ENCODE measurements around the gene PCDHB14.

DNA sequence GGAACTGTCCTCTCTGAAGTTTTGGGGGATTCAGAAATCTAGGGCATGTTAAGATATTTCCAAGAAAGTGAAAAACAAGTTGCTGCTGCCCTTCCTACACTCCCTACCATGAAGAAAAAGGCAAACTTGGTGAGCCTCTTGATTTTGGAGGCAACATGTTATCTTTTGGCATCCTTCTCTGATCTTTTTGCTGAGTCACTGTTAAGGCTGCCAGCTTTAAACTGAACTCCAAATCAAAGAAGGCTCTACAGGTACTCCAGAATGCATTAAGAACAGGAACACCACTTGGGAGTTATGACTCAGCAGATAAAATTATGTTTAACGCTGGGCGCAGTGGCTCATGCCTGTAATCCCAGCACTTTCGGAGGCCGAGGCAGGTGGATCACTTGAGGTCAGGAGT lies 46.1 kb downstream of the PCDHB14 start:
- TF ChIP-seq, protein P1, sequence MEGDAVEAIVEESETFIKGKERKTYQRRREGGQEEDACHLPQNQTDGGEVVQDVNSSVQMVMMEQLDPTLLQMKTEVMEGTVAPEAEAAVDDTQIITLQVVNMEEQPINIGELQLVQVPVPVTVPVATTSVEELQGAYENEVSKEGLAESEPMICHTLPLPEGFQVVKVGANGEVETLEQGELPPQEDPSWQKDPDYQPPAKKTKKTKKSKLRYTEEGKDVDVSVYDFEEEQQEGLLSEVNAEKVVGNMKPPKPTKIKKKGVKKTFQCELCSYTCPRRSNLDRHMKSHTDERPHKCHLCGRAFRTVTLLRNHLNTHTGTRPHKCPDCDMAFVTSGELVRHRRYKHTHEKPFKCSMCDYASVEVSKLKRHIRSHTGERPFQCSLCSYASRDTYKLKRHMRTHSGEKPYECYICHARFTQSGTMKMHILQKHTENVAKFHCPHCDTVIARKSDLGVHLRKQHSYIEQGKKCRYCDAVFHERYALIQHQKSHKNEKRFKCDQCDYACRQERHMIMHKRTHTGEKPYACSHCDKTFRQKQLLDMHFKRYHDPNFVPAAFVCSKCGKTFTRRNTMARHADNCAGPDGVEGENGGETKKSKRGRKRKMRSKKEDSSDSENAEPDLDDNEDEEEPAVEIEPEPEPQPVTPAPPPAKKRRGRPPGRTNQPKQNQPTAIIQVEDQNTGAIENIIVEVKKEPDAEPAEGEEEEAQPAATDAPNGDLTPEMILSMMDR (IDR thresholded peaks at IDR 0.05): no peak
- TF ChIP-seq POLR2AphosphoS5 (IDR thresholded peaks at IDR 0.05; ENCODE audit: low read depth, low read length) (no peak), SIN3A (IDR thresholded peaks at IDR 0.05; ENCODE audit: borderline replicate concordance, insufficient read depth, low read depth, low read length) (no peak)

All from Panc1 (cell line).